Erythroblast (primary cell): ENCODE results near the gene UBE4A.

Experiments
- GATA1 ChIP-seq: IDR thresholded peaks from 2 replicates; pipeline ENCODE4 v1.6.1; 2011; ENCODE audit warnings: low read depth, mild to moderate bottlenecking, control low read depth, low read length, moderate library complexity
- POLR2A ChIP-seq: IDR thresholded peaks from 2 replicates; pipeline ENCODE4 v1.6.1; 2011; ENCODE audit warnings: mild to moderate bottlenecking, low read length

DNA sequence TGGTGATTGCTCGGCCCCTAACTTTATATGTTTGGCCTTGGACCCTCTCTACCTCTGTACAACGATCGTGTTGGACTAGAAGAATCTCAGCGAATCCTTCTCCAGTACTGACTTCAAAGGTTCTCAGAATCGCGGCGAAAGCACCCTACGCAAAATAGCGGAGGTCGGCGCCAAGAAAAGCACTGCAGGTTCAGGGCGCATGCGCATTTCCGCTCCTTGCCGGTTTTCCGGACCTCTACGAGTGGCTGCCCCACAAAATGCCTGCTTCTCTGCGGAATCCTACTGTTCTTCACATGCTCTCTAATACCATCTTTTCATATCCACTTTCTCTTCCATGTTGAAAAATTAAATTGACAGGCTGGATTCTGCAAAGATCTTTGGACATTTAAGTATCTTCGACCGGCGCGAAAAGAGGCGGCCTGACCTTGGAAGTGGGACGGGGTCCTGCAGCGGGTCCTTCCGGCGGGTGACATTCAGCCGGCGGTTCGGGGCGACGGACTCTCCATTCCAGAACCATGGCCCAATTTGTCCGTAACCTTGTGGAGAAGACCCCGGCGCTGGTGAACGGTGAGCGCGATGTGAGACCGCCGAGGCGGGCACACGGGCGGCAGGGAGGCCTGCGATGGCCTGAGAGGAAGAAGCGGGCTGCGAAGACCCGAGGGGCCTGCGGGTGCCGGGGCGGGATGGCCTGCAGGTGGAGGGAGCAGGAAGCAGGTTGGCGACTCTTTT is 41.9 kb downstream of the UBE4A start, which contains the start of gene ATP5MG:
- TF ChIP-seq POLR2A (peak; percentile 71), GATA1 (no peak)
